Measurements from ENCODE around the gene TMEM117. TPM values are rescaled to one million over a fixed set of nuclear protein-coding genes. Genes with fewer than 3 reads are reported as not detected.
"Not testable (repeated sequence)": the region's sequence is repeated elsewhere in the genome, so short reads cannot be mapped to it uniquely, and the experiment has no call there.

Gene TMEM117
- polyA plus RNA-seq, 10 donors = 7.6 to 12.3 (median 9.0) TPM

- no peak for DNase-seq
Measured at GRCh38 chr12:44372259-44372658, 536.4 kb downstream of the TMEM117 start.

GRCh38 chr12:44375694-44376093, 539.8 kb downstream of the TMEM117 start:
- no peak for DNase-seq

GRCh38 chr12:44377443-44378187, 541.7 kb downstream of the TMEM117 start:
- DNase-seq = peak in 2 of 3 donors; percentile 18 to 52

- not testable (repeated sequence) for DNase-seq
Measured at GRCh38 chr12:44379113-44379512, 543.2 kb downstream of the TMEM117 start.

- peak in 1 of 3 donors; percentile 9 for DNase-seq
Measured at GRCh38 chr12:44379831-44380230, 544.0 kb downstream of the TMEM117 start.

- DNase-seq = no peak
Measured at GRCh38 chr12:44380861-44381260, 545.0 kb downstream of the TMEM117 start.

GRCh38 chr12:44381341-44381740, 545.5 kb downstream of the TMEM117 start:
- DNase-seq = no peak

GRCh38 chr12:44384136-44384535, 548.3 kb downstream of the TMEM117 start:
- DNase-seq = no peak

GRCh38 chr12:44385964-44386363, 550.1 kb downstream of the TMEM117 start:
- DNase-seq = no peak

GRCh38 chr12:44387581-44387980, 551.7 kb downstream of the TMEM117 start:
- no peak for DNase-seq

- no peak for DNase-seq
Measured at GRCh38 chr12:44389038-44389437, 553.2 kb downstream of the TMEM117 start.

- DNase-seq = no peak
Measured at GRCh38 chr12:44389896-44390295, 554.0 kb downstream of the TMEM117 start.

- no peak for DNase-seq
Measured at GRCh38 chr12:44397631-44398030, 561.8 kb downstream of the TMEM117 start.

- DNase-seq = no peak
Measured at GRCh38 chr12:44403185-44403584, 567.3 kb downstream of the TMEM117 start.

GRCh38 chr12:44405297-44405696, 569.4 kb downstream of the TMEM117 start:
- DNase-seq = no peak

GRCh38 chr12:44422559-44422958, 586.7 kb downstream of the TMEM117 start:
- no peak for DNase-seq

GRCh38 chr12:44428825-44429224, 592.9 kb downstream of the TMEM117 start:
- DNase-seq = no peak

GRCh38 chr12:44431647-44432343, 595.9 kb downstream of the TMEM117 start:
- DNase-seq = no peak

GRCh38 chr12:44433659-44434058, 597.8 kb downstream of the TMEM117 start:
- DNase-seq = peak in 1 of 3 donors; percentile 12

GRCh38 chr12:44436756-44437155, 600.9 kb downstream of the TMEM117 start:
- no peak for DNase-seq

Measured in muscle of back (tissue), 11 donors.